ENCODE results near the gene CCDC177. TPM values are rescaled to one million over a fixed set of nuclear protein-coding genes. Genes with fewer than 3 reads are reported as not detected.
A peak's percentile ranks its signal among the peaks of the same experiment; 100 is the strongest.

The CCDC177 gene
- total RNA-seq, 2 donors from 2014 or later = not detected

- H3K4me1 ChIP-seq (ENCODE audit: control insufficient read depth in 1 of 2, low read depth in 2 of 2) = peaks cover 21 to 33% of the 10 kb centered on the region in 2 donors
- no peak for TF ChIP-seq CTCF (IDR thresholded peaks at IDR 0.05)
- no peak overlapping the region for H3K27ac ChIP-seq
- ATAC-seq (ENCODE audit: insufficient number of reproducible peaks, low FRiP score, low read depth) (no peak), DNase-seq (ENCODE audit: low spot score) (no peak)
- no peaks in the 10 kb centered on the region for H3K36me3 ChIP-seq
- no peaks in the 10 kb centered on the region for H3K27me3 ChIP-seq (replicated peaks; ENCODE audit: insufficient read depth)
- H3K9me3 ChIP-seq = no peaks in the 10 kb centered on the region
- H3K4me3 ChIP-seq = peak overlapping the region; percentile 64
Observed at GRCh38 chr14:69572841-69573135, 1.9 kb downstream of the CCDC177 start.

DNA sequence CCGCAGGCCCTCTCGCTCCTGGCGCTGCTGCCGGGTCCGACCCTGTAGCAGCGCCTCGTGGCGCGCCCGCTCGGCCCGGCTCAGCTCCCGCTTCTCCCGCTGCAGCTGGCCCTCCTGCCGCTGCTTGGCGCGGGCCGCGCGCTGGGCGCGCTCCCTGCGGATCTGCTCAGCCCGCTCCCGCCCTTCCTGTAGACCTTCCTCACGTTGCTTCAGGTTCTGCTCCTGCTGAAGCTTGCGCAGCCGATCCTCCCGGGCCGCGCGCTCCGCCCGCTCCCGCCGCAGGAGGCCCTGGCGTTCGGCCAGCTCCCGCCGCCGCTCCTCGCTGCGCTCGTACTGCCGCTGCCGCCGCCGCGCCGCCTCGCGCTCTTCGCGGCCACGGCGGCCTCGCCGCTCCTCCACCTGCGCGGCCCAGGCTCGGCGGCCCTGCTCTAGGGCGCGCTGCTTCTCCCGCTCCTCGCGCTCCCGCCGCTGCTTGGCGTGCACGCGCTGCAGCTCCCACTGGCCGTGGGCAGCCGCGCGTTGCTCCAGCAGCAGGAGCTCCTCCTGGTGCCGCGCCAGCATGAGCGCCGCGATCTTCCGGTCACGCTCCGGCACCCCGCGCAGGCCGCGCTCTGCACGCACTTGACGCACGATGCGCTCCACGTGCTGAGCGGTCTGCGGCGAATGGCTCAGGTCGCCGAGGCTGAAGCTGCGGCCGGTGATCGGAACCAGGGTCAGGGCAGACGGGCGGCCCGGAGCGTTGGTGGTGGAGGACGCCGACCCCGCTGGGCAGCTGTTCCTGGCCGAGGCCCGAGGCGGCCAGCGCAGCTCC lies 2.4 kb downstream of the CCDC177 start:
- DNase-seq (ENCODE audit: low spot score) (no peak), ATAC-seq (ENCODE audit: insufficient number of reproducible peaks, low FRiP score, low read depth) (no peak)
- Histone ChIP-seq H3K9me3 (no peaks in the 10 kb centered on the region), H3K27ac (no peak overlapping the region), H3K36me3 (no peaks in the 10 kb centered on the region), H3K4me1 (ENCODE audit: control insufficient read depth in 1 of 2, low read depth in 2 of 2) (peaks cover 21 to 33% of the 10 kb centered on the region in 2 donors), H3K27me3 (replicated peaks; ENCODE audit: insufficient read depth) (no peaks in the 10 kb centered on the region), H3K4me3 (peak overlapping the region; percentile 64)
- TF ChIP-seq CTCF (IDR thresholded peaks at IDR 0.05) = no peak

DNA sequence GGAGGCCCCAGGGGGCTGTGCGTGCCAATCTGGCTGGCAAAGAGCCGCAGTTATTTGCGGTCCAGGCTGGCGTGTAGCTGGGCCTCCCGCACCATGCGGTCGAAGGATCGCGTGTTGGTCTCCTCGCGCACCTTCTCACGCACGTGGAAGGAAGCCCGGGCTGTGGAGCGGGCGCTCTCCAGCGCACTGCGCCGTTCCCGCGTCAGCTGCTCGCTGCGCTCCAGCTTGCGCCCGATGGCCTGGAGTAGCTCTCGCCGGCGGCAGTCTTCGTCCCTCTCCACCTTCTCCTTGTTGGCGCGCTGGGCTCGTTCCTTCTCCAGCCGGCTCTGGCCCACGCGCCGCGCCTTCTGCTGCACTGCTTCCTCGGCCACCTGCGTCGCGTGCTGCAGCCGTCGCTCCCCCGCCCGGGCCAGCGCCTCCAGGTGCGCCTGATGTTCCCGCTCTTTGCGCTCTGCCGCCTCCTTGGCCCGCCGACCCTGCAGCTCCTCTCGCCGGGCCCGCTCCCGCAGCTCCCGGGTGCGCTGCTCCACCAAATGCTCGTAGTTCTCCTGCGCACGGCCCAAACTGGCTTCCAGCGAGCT lies 3.1 kb downstream of the CCDC177 start:
- Histone ChIP-seq H3K27me3 (replicated peaks; ENCODE audit: insufficient read depth) (no peaks in the 10 kb centered on the region), H3K9me3 (no peaks in the 10 kb centered on the region), H3K4me1 (ENCODE audit: control insufficient read depth in 1 of 2, low read depth in 2 of 2) (peaks cover 21 to 33% of the 10 kb centered on the region in 2 donors), H3K27ac (no peak overlapping the region), H3K36me3 (no peaks in the 10 kb centered on the region), H3K4me3 (peak overlapping the region; percentile 64)
- DNase-seq (ENCODE audit: low spot score) (no peak), ATAC-seq (ENCODE audit: insufficient number of reproducible peaks, low FRiP score, low read depth) (no peak)
- no peak for TF ChIP-seq CTCF (IDR thresholded peaks at IDR 0.05)

DNA sequence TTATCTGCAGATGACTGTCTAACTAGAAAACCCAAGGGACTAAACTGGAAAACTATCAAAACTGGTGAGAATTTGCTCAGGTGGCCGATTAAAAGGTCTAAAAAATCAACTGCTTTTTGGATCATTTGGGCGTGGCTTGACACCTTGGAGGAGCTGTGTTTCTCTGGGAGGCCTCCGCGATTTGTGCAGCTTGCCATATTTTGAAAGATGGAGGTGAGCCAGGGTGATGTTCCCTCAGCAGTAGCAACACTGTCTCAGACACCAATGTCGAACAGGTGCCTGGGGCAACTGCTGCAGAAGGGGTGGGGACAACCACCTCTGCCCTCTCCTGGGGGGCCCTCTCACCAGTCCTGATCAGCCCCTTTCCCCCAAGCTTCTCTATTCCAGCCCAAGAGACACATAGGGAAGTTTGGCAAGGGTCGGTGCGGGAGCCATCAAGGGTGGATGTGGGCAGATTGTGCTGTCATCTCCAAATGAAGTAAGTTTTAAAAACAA lies 3.8 kb downstream of the CCDC177 start:
- TF ChIP-seq CTCF (IDR thresholded peaks at IDR 0.05) = no peak
- Histone ChIP-seq H3K36me3 (no peaks in the 10 kb centered on the region), H3K4me3 (no peak overlapping the region), H3K4me1 (ENCODE audit: control insufficient read depth in 1 of 2, low read depth in 2 of 2) (peaks cover 21 to 33% of the 10 kb centered on the region in 2 donors), H3K9me3 (no peaks in the 10 kb centered on the region), H3K27ac (no peak overlapping the region), H3K27me3 (replicated peaks; ENCODE audit: insufficient read depth) (no peaks in the 10 kb centered on the region)
- no peak for DNase-seq (ENCODE audit: low spot score)
- ATAC-seq (ENCODE audit: insufficient number of reproducible peaks, low FRiP score, low read depth) = no peak

GRCh38 chr14:69569859-69570258 lies 4.8 kb downstream of the CCDC177 start:
- Histone ChIP-seq H3K27me3 (replicated peaks; ENCODE audit: insufficient read depth) (no peaks in the 10 kb centered on the region), H3K27ac (no peak overlapping the region), H3K4me3 (no peak overlapping the region), H3K36me3 (no peaks in the 10 kb centered on the region), H3K4me1 (ENCODE audit: control insufficient read depth in 1 of 2, low read depth in 2 of 2) (peaks cover 21 to 33% of the 10 kb centered on the region in 2 donors), H3K9me3 (no peaks in the 10 kb centered on the region)
- DNase-seq (ENCODE audit: low spot score) = no peak
- no peak for TF ChIP-seq CTCF (IDR thresholded peaks at IDR 0.05)
- ATAC-seq (ENCODE audit: insufficient number of reproducible peaks, low FRiP score, low read depth) = no peak
